Hematopoietic multipotent progenitor cell treated with erythropoietin and hydrocortisone succinate and interleukin-3 and kit ligand, for 8 days (in vitro differentiated cells): ENCODE data around the gene TTC1.
"Not testable (repeated sequence)": the region's sequence is repeated elsewhere in the genome, so short reads cannot be mapped to it uniquely, and the experiment has no call there.

ENCODE experiments used
- DNase-seq: peaks from one replicate; pipeline ENCODE4 v3.0.0-alpha.2; 2015

The TTC1 gene

GRCh38 chr5:160044391-160044804, 35.5 kb downstream of the TTC1 start:
- peak; percentile 63 for DNase-seq

- DNase-seq, result no peak
These were observed 36.0 kb downstream of the TTC1 start for GRCh38 chr5:160044967-160045366.

GRCh38 chr5:160047423-160047822, 38.5 kb downstream of the TTC1 start:
- DNase-seq, result no peak

- DNase-seq, result no peak
These were observed 39.2 kb downstream of the TTC1 start for GRCh38 chr5:160048131-160048530.

- no peak for DNase-seq
These were observed 40.2 kb downstream of the TTC1 start for GRCh38 chr5:160049099-160049498.

- no peak for DNase-seq
These were observed 45.1 kb downstream of the TTC1 start for GRCh38 chr5:160054047-160054446.

GRCh38 chr5:160054831-160055230, 45.9 kb downstream of the TTC1 start:
- DNase-seq, result no peak

- no peak for DNase-seq
These were observed 48.3 kb downstream of the TTC1 start for GRCh38 chr5:160057256-160057655.

- no peak for DNase-seq
These were observed 51.1 kb downstream of the TTC1 start for GRCh38 chr5:160060001-160060400.

- DNase-seq, result no peak
These were observed 52.8 kb downstream of the TTC1 start for GRCh38 chr5:160061770-160062169.

- DNase-seq, result peak; percentile 70
These were observed 55.5 kb downstream of the TTC1 start for GRCh38 chr5:160064417-160064810.

- no peak for DNase-seq
These were observed 56.2 kb downstream of the TTC1 start for GRCh38 chr5:160064995-160065614.

- not testable (repeated sequence) for DNase-seq
These were observed 60.2 kb downstream of the TTC1 start for GRCh38 chr5:160069120-160069519.

- no peak for DNase-seq
These were observed 62.6 kb downstream of the TTC1 start for GRCh38 chr5:160071516-160071915.

- no peak for DNase-seq
These were observed 63.0 kb downstream of the TTC1 start for GRCh38 chr5:160071916-160072315.

GRCh38 chr5:160075073-160075472, 66.1 kb downstream of the TTC1 start:
- no peak for DNase-seq

- DNase-seq, result no peak
These were observed 68.1 kb downstream of the TTC1 start for GRCh38 chr5:160076997-160077396.

GRCh38 chr5:160079753-160080152, 70.8 kb downstream of the TTC1 start:
- DNase-seq, result no peak

- DNase-seq, result no peak
These were observed 72.6 kb downstream of the TTC1 start for GRCh38 chr5:160081495-160081894.

GRCh38 chr5:160082614-160083500, 73.9 kb downstream of the TTC1 start:
- no peak for DNase-seq

- DNase-seq, result no peak
These were observed 74.6 kb downstream of the TTC1 start for GRCh38 chr5:160083501-160083900.

- no peak for DNase-seq
These were observed 75.2 kb downstream of the TTC1 start for GRCh38 chr5:160084144-160084543.

GRCh38 chr5:160087199-160087598, 78.3 kb downstream of the TTC1 start:
- DNase-seq, result no peak

GRCh38 chr5:160088805-160089204, 79.9 kb downstream of the TTC1 start:
- no peak for DNase-seq
